ENCODE measurements around the gene INSM1. TPM values are rescaled to one million over a fixed set of nuclear protein-coding genes. Genes with fewer than 3 reads are reported as not detected.

The INSM1 gene
- polyA plus RNA-seq, 1 of the 3 experiments (the other 2 are of a cell fraction) = not detected

DNA sequence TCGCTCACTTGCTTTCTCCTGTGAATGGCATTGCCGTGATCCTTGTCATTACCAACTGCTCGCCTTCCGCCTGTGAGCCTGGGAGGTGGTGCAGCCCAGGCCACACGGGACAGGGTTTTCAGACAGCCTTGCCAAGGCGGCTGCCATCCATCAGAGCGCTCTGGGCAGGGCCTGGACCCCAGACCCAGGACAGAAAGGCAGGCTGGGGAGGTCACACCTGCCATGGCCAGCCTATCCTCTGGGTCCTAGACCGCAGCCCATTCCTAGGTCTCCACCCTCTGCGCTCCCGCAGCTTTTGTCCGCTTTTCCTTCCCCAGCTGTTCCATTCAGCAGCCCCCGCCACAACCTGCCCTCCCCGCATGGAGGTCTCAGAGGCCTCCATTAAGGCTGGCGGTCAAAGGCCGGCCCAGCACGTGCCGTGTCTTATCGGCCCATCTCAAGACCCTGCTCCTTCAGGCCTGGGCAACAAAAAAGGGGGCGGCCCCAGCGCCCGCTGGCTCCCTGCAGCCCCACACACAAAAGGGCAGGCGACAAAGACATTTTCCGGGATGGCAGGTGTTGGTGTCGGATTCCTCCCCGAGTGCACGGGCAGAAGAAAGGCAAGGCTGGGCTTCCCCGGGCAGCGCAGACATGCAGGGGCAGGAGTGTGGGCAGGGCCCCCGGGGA lies 28.1 kb downstream of the INSM1 start:
- Histone ChIP-seq H3K9me2 (no peaks in the 10 kb centered on the region), H3K27me3 (ENCODE audit: insufficient read depth) (no peaks in the 10 kb centered on the region), H3K9me3 (no peaks in the 10 kb centered on the region), H3K79me2 (ENCODE audit: insufficient read depth) (no peaks in the 10 kb centered on the region), H2AFZ (ENCODE audit: low read depth) (no peak overlapping the region), H3K4me1 (ENCODE audit: control insufficient read depth in 1 of 2, insufficient read depth in 2 of 2, low read depth in 1 of 2, low read length in 1 of 2) (no peaks in the 10 kb centered on the region), H4K20me1 (ENCODE audit: insufficient read depth) (no peaks in the 10 kb centered on the region), H3F3A (replicated peaks; ENCODE audit: insufficient read depth) (no peaks in the 10 kb centered on the region), H3K4me3 (ENCODE audit: low read depth in 2 of 2, low read length in 1 of 2) (no peak overlapping the region), H3K36me3 (replicated peaks in 1 of 2; ENCODE audit: control insufficient read depth in 1 of 2, insufficient read depth in 2 of 2, low read length in 1 of 2) (no peaks in the 10 kb centered on the region), H3K27ac (ENCODE audit: low read depth in 2 of 2, low read length in 1 of 2) (no peak overlapping the region), H3K4me2 (no peak overlapping the region), H3K9ac (no peak overlapping the region)
- TF ChIP-seq, protein P1, sequence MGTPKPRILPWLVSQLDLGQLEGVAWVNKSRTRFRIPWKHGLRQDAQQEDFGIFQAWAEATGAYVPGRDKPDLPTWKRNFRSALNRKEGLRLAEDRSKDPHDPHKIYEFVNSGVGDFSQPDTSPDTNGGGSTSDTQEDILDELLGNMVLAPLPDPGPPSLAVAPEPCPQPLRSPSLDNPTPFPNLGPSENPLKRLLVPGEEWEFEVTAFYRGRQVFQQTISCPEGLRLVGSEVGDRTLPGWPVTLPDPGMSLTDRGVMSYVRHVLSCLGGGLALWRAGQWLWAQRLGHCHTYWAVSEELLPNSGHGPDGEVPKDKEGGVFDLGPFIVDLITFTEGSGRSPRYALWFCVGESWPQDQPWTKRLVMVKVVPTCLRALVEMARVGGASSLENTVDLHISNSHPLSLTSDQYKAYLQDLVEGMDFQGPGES (IDR thresholded peaks at IDR 0.05; ENCODE audit: low read depth, low read length) = no peak
- TF ChIP-seq CHD2 (IDR thresholded peaks at IDR 0.05; ENCODE audit: low read length, partially characterized antibody) = no peak
- no peak for TF ChIP-seq FOSL2 (IDR thresholded peaks at IDR 0.05; ENCODE audit: borderline replicate concordance, low read depth)
- no peak for TF ChIP-seq ELF1 (IDR thresholded peaks at IDR 0.05)
- no peak for TF ChIP-seq TAF1 (IDR thresholded peaks at IDR 0.05; ENCODE audit: borderline replicate concordance, low read depth, low read length)
- TF ChIP-seq RXRA (IDR thresholded peaks at IDR 0.05; ENCODE audit: borderline replicate concordance, low read depth) = no peak
- TF ChIP-seq NFIC (IDR thresholded peaks at IDR 0.05; ENCODE audit: borderline replicate concordance) = no peak
- no peak for TF ChIP-seq RFX5 (IDR thresholded peaks at IDR 0.05; ENCODE audit: low read length)
- TF ChIP-seq MXI1 (IDR thresholded peaks at IDR 0.05; ENCODE audit: low read depth, low read length) = no peak
- TF ChIP-seq FOXJ3 (CRISPR knock-in tag; IDR thresholded peaks at IDR 0.05) = no peak
- 89% methylated on average over 27 of the region's 29 CpGs for WGBS (ENCODE audit: low lambda C conversion rate)
- ChIA-PET POLR2A (no interaction called here), CTCF (interaction anchor here (1.0 to 1.5 kb wide), 2 partner anchors 30 to 198 kb away, joined by 4 to 5 read pairs; no protein-coding TSS in a partner anchor)
- DNase-seq = no peak

DNA sequence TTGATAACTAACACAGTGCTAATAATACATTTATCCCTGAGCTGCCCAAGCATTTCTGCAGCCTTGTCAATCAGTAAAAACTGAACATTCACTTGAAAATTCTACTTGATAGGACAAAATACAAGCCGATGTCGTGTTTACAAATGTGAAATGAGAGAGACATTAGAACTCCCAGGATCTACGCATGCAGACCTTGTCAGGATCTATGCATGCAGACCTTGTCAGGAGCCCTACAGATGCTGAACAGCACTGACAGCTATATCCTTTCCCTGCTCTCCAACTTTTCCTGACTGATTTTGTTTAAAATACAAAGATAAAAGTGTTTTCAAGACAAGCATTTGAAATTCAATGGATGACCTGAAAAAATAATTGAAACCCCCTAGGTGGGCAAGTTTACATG lies 28.9 kb downstream of the INSM1 start:
- Histone ChIP-seq H3K9ac (no peak overlapping the region), H3K4me1 (ENCODE audit: control insufficient read depth in 1 of 2, insufficient read depth in 2 of 2, low read depth in 1 of 2, low read length in 1 of 2) (no peaks in the 10 kb centered on the region), H4K20me1 (ENCODE audit: insufficient read depth) (no peaks in the 10 kb centered on the region), H3K79me2 (ENCODE audit: insufficient read depth) (no peaks in the 10 kb centered on the region), H2AFZ (ENCODE audit: low read depth) (no peak overlapping the region), H3K27me3 (ENCODE audit: insufficient read depth) (no peaks in the 10 kb centered on the region), H3K4me3 (ENCODE audit: low read depth in 2 of 2, low read length in 1 of 2) (no peak overlapping the region), H3K4me2 (no peak overlapping the region), H3K27ac (ENCODE audit: low read depth in 2 of 2, low read length in 1 of 2) (no peak overlapping the region), H3K36me3 (replicated peaks in 1 of 2; ENCODE audit: control insufficient read depth in 1 of 2, insufficient read depth in 2 of 2, low read length in 1 of 2) (no peaks in the 10 kb centered on the region), H3K9me3 (no peaks in the 10 kb centered on the region), H3K9me2 (no peaks in the 10 kb centered on the region), H3F3A (replicated peaks; ENCODE audit: insufficient read depth) (no peaks in the 10 kb centered on the region)
- 87% methylated on average over 3 of the region's 3 CpGs for WGBS (ENCODE audit: low lambda C conversion rate)
- ChIA-PET CTCF (interaction anchor here (1.0 to 1.5 kb wide), 2 partner anchors 29 to 197 kb away, joined by 4 to 5 read pairs; no protein-coding TSS in a partner anchor), POLR2A (no interaction called here)
- DNase-seq = no peak
- no peak for TF ChIP-seq MEF2A (IDR thresholded peaks at IDR 0.05; ENCODE audit: borderline replicate concordance, low read depth)
- TF ChIP-seq, protein P2, sequence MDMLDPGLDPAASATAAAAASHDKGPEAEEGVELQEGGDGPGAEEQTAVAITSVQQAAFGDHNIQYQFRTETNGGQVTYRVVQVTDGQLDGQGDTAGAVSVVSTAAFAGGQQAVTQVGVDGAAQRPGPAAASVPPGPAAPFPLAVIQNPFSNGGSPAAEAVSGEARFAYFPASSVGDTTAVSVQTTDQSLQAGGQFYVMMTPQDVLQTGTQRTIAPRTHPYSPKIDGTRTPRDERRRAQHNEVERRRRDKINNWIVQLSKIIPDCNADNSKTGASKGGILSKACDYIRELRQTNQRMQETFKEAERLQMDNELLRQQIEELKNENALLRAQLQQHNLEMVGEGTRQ (IDR thresholded peaks at IDR 0.05; ENCODE audit: borderline replicate concordance, low read depth, low read length) = no peak
- no peak for TF ChIP-seq JUND (IDR thresholded peaks at IDR 0.05)
- TF ChIP-seq FOXM1 (IDR thresholded peaks at IDR 0.05; ENCODE audit: low read depth) = no peak
- TF ChIP-seq POLR2AphosphoS5 (IDR thresholded peaks at IDR 0.05; ENCODE audit: low read depth, low read length) = no peak

Data from SK-N-SH (cell line).